HG03175 (cell line): Measurements from ENCODE around the gene TM4SF4.

Source experiments
- ATAC-seq: cut with Tn5 transposase; IDR thresholded peaks from one replicate; pipeline ENCODE4 v1.9.1; 2021; ENCODE audit warnings: mild to moderate bottlenecking, moderate library complexity; ENCODE audit not compliant: unreplicated experiment

The TM4SF4 gene

DNA sequence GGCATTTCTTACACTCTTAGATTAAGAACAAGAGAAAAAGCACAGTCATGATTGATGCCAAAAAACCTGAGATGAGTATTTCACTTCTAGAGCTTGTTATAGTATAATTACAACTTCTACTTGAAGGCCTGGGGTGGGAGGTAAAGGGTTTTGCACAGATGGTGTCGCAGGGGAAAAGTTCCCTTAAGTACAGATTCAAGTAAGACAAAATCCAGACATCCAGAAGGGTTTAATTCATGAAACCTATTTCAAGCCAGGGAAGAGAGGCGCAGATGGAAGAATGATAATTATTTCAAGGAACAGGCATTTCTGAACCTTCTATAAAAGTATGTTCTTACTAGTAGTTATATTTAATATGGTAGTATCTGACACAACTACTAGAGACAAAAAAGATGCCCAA is 70.6 kb downstream of the TM4SF4 start:
- ATAC-seq, result no peak

DNA sequence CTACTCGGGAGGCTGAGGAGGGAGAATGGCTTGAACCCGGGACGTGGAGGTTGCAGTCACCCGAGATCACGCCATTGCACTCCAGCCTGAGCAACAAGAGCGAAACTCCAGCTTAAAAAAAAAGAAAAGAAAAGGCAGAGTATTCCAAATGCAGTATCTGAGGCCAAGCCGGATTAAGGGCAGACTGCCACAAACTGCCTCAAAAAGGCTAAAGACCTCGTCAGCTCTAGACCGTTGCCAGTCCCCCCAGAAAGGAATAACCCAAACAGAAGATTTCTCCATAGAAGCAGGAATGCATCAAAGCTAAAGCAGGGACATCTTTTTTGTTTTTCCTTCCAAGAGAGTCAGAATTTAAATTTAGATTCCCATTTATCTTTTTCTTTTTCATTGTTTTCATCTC is 72.9 kb downstream of the TM4SF4 start:
- ATAC-seq, result no peak

DNA sequence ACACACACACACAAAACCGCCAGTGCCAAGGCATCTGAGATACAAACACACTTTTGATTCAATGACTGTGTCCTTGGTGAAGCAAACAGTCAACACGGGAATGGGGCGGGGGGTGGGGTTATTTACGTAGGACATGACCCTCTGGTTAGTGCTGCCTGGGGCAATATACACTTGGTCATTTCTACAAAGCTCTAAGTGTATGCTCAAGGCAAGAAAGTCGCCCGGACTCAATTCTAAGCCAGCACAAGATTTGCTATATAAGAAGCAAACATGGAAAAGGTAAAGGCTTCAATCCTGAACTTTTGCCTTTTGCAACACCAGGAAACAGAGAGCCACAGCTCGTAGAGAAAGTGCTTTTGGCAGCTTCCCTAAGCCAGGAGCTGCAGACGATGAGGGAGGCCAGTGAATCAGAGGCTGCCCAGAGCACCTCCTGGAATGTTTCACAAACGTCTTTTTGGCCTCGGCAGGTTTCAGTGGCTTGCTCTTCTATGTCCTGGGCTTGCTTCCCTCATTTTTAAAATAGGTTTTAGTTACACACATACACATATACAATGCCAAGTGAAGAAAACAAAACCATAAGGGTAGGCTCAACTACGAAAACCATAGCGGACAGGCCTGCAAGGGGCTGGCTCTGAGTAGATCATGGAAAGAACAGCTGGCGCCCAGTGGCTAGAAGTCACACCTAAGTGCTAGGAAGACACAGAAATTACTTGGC is 73.6 kb downstream of the TM4SF4 start:
- ATAC-seq, result no peak

DNA sequence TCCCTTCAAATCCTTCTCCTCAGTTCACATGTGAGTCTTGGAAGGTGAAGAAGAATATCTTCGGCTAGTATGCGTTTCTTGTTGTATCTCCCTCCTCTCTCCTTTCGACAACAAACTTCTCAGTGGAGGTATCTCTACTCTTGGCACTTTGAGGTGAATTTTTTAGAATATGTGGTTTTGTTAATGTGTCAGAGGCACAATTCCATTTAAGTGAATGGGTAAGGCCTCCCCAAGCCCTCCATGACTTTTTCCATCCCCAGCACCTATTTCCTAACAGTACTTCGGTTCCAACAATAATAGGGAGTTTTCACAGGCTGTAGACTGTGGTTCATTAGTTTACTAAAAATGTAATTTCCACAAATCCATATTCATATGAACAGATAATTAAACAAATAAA is 74.2 kb downstream of the TM4SF4 start:
- ATAC-seq, result no peak

DNA sequence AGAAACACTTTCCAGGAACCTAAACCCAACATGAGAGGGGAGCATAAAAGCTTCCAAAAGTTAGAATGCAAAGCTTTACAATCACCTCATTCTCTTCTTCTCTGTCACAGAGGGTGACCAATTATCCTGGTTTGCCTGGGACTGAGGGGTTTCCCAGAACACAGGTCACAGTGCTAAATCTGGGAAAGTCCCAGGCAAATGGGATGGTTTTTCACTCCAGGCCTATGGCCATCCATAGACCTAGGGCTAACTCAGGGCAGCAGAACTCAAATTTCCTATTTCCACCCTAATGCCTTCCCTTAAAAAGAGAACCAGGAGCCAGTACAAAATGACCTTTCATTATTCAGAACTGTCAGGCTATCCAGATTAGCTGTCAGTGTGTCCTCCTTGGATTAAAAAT is 77.0 kb downstream of the TM4SF4 start:
- ATAC-seq, result no peak

DNA sequence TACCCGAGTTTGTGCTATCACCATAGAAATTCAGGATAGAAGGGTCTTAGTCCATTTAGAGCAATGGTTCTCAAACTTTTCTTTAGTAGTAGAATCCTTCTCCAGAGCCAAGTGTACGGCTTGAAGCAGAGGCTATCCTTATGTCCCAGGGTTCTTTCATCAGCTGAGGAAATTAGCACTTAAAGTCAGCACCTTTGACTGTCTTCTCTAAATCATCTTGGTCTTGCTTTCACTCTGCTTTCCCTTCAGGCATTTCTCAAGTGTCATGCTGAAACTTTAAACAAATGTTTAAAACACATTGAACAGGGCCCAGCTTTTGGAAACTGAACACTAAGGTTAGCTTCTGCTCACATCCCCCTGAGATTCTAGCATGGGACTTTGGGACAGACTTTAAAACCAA is 78.2 kb downstream of the TM4SF4 start:
- ATAC-seq, result no peak
